Measurements from ENCODE around the gene GFPT2. TPM values are rescaled to one million over a fixed set of nuclear protein-coding genes. Genes with fewer than 3 reads are reported as not detected.

Gene GFPT2
- total RNA-seq, 4 donors from 2014 or later: 2.5 to 8.4 (median 3.8) TPM

GRCh38 chr5:180329606-180330269, 23.4 kb downstream of the GFPT2 start:
- intact Hi-C loops (cut with DNase I; ENCODE audit: low total_unique reads): loop anchor here (5.0 kb wide), 1 partner anchor 202 kb away; no protein-coding TSS in a partner anchor
- no peak overlapping the region for H3K4me3 ChIP-seq (ENCODE audit: low read depth, poor library complexity, severe bottlenecking)
- WGBS, 2 donors: 88 to 89% methylated on average over 8 of the region's 8 CpGs
- TF ChIP-seq CTCF (IDR thresholded peaks at IDR 0.05) (no peak), POLR2A (IDR thresholded peaks at IDR 0.05) (no peak)
- DNase-seq (ENCODE audit: low spot score in 2 of 2): no peak

- 90 to 91% methylated on average over 7 of the region's 7 CpGs for WGBS, 2 donors
- H3K4me3 ChIP-seq (ENCODE audit: low read depth, poor library complexity, severe bottlenecking): no peak overlapping the region
- intact Hi-C loops (cut with DNase I; ENCODE audit: low total_unique reads): loop anchor here (5.0 kb wide), 1 partner anchor 202 kb away; no protein-coding TSS in a partner anchor
- TF ChIP-seq POLR2A (IDR thresholded peaks at IDR 0.05) (no peak), CTCF (IDR thresholded peaks at IDR 0.05) (no peak)
- no peak for DNase-seq (ENCODE audit: low spot score in 2 of 2)
Observed at GRCh38 chr5:180329138-180329435, 24.0 kb downstream of the GFPT2 start.

- intact Hi-C loops (cut with DNase I; ENCODE audit: low total_unique reads): loop anchor here (5.0 kb wide), 1 partner anchor 201 kb away; no protein-coding TSS in a partner anchor
- WGBS, 2 donors: 66 to 67% methylated on average over 29 to 31 of the region's 31 CpGs
- DNase-seq (ENCODE audit: low spot score in 2 of 2): peak; percentile 71 to 96
- H3K4me3 ChIP-seq (ENCODE audit: low read depth, poor library complexity, severe bottlenecking): no peak overlapping the region
- TF ChIP-seq CTCF (IDR thresholded peaks at IDR 0.05) (peak in 1 of 3 donors; percentile 19), POLR2A (IDR thresholded peaks at IDR 0.05) (no peak)
Observed at GRCh38 chr5:180328296-180329137, 24.6 kb downstream of the GFPT2 start.

- TF ChIP-seq POLR2A (IDR thresholded peaks at IDR 0.05): no peak
- TF ChIP-seq CTCF (IDR thresholded peaks at IDR 0.05): no peak
- no peak overlapping the region for H3K4me3 ChIP-seq (ENCODE audit: low read depth, poor library complexity, severe bottlenecking)
- DNase-seq (ENCODE audit: low spot score in 2 of 2): no peak
- WGBS, 2 donors: 84 to 87% methylated on average over 10 of the region's 10 CpGs
- intact Hi-C loops (cut with DNase I; ENCODE audit: low total_unique reads): loop anchor here (5.0 kb wide), 1 partner anchor 200 kb away; no protein-coding TSS in a partner anchor
Observed at GRCh38 chr5:180326989-180327565, 26.1 kb downstream of the GFPT2 start.

GRCh38 chr5:180324601-180324950, 28.6 kb downstream of the GFPT2 start:
- no peak for DNase-seq (ENCODE audit: low spot score in 2 of 2)
- TF ChIP-seq POLR2A (IDR thresholded peaks at IDR 0.05): no peak
- TF ChIP-seq CTCF (IDR thresholded peaks at IDR 0.05): no peak
- WGBS, 2 donors: 76 to 87% methylated on average over 7 to 8 of the region's 8 CpGs
- H3K4me3 ChIP-seq (ENCODE audit: low read depth, poor library complexity, severe bottlenecking): no peak overlapping the region
- intact Hi-C loops (cut with DNase I; ENCODE audit: low total_unique reads): no loop called here
